RWPE2 (cell line): ENCODE data around the gene APCDD1L.

Source experiments
- ATAC-seq: fragments of 200-7000 bp; cut with Tn5 transposase; 3 replicates; pipeline ENCODE4 v1.9.1; 2021; ENCODE audit warnings: low read depth
- DNase-seq: peaks from one replicate; pipeline ENCODE4 v3.0.0-alpha.2; 2020; ENCODE audit warnings: low spot score
- H3K27ac ChIP-seq: fragments of 450-650 bp; 2 replicates; pipeline ENCODE4 v1.5.1; 2017; ENCODE audit warnings: mild to moderate bottlenecking; ENCODE audit not compliant: poor library complexity, severe bottlenecking
- H3K27me3 ChIP-seq: fragments of 250-450 bp; sonication (Bioruptor Pico); 2 replicates; pipeline ENCODE4 v1.5.1; 2021; ENCODE audit warnings: mild to moderate bottlenecking, moderate library complexity; ENCODE audit not compliant: insufficient read depth, poor library complexity, severe bottlenecking
- H3K36me3 ChIP-seq: fragments of 250-450 bp; sonication (Bioruptor Pico); 2 replicates; pipeline ENCODE4 v1.5.1; 2020; ENCODE audit warnings: low read depth, mild to moderate bottlenecking, moderate library complexity
- H3K4me1 ChIP-seq: fragments of 250-450 bp; sonication (Bioruptor Pico); 2 replicates; pipeline ENCODE4 v1.5.1; 2021; ENCODE audit warnings: mild to moderate bottlenecking, moderate library complexity; ENCODE audit not compliant: insufficient read depth, poor library complexity, severe bottlenecking
- H3K4me3 ChIP-seq: fragments of 250-450 bp; sonication (Bioruptor Pico); 2 replicates; pipeline ENCODE4 v1.5.1; 2021; ENCODE audit warnings: mild to moderate bottlenecking, moderate library complexity; ENCODE audit not compliant: severe bottlenecking
- H3K9me3 ChIP-seq: fragments of 250-450 bp; sonication (Bioruptor Pico); 2 replicates; pipeline ENCODE4 v1.5.1; 2021; ENCODE audit warnings: mild to moderate bottlenecking, moderate library complexity; ENCODE audit not compliant: severe bottlenecking
- TF ChIP-seq, protein P1 (sequence below): fragments of 450-650 bp; IDR thresholded peaks from one replicate; pipeline ENCODE4 v1.5.1; 2017; ENCODE audit warnings: mild to moderate bottlenecking, moderate library complexity; ENCODE audit not compliant: poor library complexity, severe bottlenecking

Gene APCDD1L

GRCh38 chr20:58528412-58528811, 13.2 kb upstream of the APCDD1L start:
- Histone ChIP-seq H3K4me1 (peaks cover 4% of the 10 kb centered on the region), H3K36me3 (no peaks in the 10 kb centered on the region), H3K4me3 (no peak overlapping the region), H3K27me3 (no peaks in the 10 kb centered on the region), H3K9me3 (peaks cover 28% of the 10 kb centered on the region), H3K27ac (no peak overlapping the region)
- TF ChIP-seq, protein P1, sequence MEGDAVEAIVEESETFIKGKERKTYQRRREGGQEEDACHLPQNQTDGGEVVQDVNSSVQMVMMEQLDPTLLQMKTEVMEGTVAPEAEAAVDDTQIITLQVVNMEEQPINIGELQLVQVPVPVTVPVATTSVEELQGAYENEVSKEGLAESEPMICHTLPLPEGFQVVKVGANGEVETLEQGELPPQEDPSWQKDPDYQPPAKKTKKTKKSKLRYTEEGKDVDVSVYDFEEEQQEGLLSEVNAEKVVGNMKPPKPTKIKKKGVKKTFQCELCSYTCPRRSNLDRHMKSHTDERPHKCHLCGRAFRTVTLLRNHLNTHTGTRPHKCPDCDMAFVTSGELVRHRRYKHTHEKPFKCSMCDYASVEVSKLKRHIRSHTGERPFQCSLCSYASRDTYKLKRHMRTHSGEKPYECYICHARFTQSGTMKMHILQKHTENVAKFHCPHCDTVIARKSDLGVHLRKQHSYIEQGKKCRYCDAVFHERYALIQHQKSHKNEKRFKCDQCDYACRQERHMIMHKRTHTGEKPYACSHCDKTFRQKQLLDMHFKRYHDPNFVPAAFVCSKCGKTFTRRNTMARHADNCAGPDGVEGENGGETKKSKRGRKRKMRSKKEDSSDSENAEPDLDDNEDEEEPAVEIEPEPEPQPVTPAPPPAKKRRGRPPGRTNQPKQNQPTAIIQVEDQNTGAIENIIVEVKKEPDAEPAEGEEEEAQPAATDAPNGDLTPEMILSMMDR = no peak
- DNase-seq (peak; percentile 17), ATAC-seq (no peak)

DNA sequence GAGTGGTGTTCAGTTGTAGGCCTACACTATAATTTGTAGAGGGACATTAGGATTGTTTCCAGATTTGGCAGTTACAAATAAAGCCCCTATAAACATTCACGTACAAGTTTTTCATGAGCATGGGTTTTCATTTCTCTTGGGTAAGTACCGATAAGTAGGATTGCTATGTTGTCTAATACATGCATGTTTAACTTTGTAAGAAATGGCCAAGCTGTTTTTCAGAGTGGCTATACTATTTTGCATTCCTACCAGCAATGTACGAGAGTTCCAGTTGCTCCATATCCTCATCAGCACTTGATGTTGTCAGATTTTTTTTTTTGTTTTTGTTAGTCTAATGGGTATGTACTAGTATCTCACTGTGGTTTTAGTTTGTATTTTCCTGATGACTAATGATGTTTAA, 11.2 kb upstream of the APCDD1L start:
- ATAC-seq (no peak), DNase-seq (no peak)
- Histone ChIP-seq H3K9me3 (peaks cover 20% of the 10 kb centered on the region), H3K36me3 (no peaks in the 10 kb centered on the region), H3K27ac (no peak overlapping the region), H3K27me3 (no peaks in the 10 kb centered on the region), H3K4me1 (peaks cover 4% of the 10 kb centered on the region), H3K4me3 (no peak overlapping the region)
- TF ChIP-seq, protein P1 = no peak

DNA sequence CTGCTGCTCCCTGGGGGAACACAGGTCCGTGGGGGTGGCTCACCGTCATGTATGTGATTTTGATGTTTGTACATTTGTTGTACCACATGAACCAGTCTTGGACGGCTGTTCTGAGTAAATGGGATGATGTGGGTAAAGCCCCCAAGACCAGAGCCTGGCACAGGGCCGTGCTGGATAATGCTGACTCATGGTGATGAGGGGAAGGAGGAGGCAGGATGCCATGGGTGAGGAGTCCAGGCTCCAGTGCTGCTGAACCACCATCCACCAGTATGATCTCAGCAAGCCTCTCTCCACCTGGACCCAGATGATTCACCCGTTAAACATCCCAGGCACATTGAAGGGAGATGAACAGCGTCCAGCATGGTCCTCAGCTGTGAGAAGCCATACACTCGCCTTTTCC, 9.6 kb upstream of the APCDD1L start:
- H3K27me3 ChIP-seq = no peaks in the 10 kb centered on the region
- peak; percentile 93 for ATAC-seq
- H3K27ac ChIP-seq = peak overlapping the region; percentile 7
- no peaks in the 10 kb centered on the region for H3K36me3 ChIP-seq
- TF ChIP-seq, protein P1 = no peak
- no peak overlapping the region for H3K4me3 ChIP-seq
- peaks cover 13% of the 10 kb centered on the region for H3K9me3 ChIP-seq
- DNase-seq = peak; percentile 85
- peaks cover 4% of the 10 kb centered on the region for H3K4me1 ChIP-seq

GRCh38 chr20:58523971-58524315, 8.7 kb upstream of the APCDD1L start:
- H3K27me3 ChIP-seq = no peaks in the 10 kb centered on the region
- no peaks in the 10 kb centered on the region for H3K36me3 ChIP-seq
- TF ChIP-seq, protein P1 = no peak
- no peak overlapping the region for H3K27ac ChIP-seq
- peaks cover 4% of the 10 kb centered on the region for H3K4me1 ChIP-seq
- H3K9me3 ChIP-seq = peaks cover 13% of the 10 kb centered on the region
- ATAC-seq (no peak), DNase-seq (no peak)
- H3K4me3 ChIP-seq = no peak overlapping the region

DNA sequence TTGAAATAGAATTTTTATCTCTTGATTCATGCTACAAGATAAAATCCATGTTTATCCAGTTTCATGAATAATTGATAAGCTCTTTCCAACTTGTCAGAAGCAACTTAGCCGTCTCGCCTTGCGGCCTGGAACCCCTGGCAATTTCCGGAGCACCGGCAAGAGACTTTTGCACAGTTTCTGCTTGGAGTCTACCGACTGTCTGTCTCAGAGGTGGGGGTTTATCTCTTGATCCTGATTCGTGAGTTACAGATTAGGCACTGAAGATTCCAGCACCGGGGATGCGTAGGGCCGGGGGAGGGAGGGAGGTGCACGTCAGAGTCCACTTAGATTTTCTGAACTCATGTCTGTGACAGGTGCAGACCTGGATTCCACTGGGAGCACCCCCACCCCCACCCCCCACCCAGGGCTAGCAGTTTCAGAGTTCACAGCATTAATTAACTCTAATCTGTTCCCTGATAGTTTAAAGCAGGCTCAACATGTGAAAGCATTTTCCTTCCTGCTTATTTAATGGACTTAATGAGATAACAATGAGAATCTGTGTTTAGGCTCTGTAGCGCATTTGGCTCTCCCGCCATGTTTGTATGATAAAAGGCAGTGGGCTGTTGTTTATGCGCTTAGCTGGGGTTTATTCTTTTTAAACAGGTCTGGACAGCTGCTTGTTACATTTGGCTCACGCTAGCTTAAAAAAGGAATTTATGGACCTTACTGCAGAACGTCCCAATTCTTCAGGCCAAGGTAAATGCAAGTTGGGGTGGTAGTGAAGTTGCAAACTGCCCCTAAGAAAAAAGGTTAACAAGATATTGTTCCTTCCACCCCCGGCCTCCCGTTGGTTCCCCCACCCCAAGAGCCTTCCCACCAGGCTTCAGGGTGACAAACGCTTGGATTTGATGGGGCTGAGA, 8.1 kb upstream of the APCDD1L start:
- Histone ChIP-seq H3K9me3 (peaks cover 13% of the 10 kb centered on the region), H3K27me3 (no peaks in the 10 kb centered on the region), H3K27ac (no peak overlapping the region), H3K36me3 (no peaks in the 10 kb centered on the region), H3K4me3 (no peak overlapping the region), H3K4me1 (peaks cover 4% of the 10 kb centered on the region)
- ATAC-seq (no peak), DNase-seq (peak; percentile 44)
- TF ChIP-seq, protein P1 = no peak
